ENCODE measurements around the gene C18orf32. TPM values are rescaled to one million over a fixed set of nuclear protein-coding genes. Genes with fewer than 3 reads are reported as not detected.
"Not testable (repeated sequence)": the region's sequence is repeated elsewhere in the genome, so short reads cannot be mapped to it uniquely, and the experiment has no call there.

The C18orf32 gene
- total RNA-seq, 6 experiments from 2014 or later = 24.8 to 41.1 (median 31.1) TPM

GRCh38 chr18:49515516-49515915, 28.5 kb upstream of the C18orf32 start:
- intact Hi-C loops (cut with DNase I) = loop anchor here in 1 of 2 donors (10.0 kb wide), 1 partner anchor 329 kb away; no protein-coding TSS in a partner anchor
- no peak overlapping the region for H3K27ac ChIP-seq
- no peaks in the 10 kb centered on the region for H3K36me3 ChIP-seq
- TF ChIP-seq CTCF (IDR thresholded peaks at IDR 0.05) (no peak), POLR2A (IDR thresholded peaks at IDR 0.05) (no peak)
- DNase-seq (no peak), ATAC-seq (no peak)
- H3K27me3 ChIP-seq = no peaks in the 10 kb centered on the region
- no peaks in the 10 kb centered on the region for H3K9me3 ChIP-seq
- WGBS (ENCODE audit: insufficient coverage, low coverage, low lambda C conversion rate, missing lambda C conversion rate) = 100% methylated on average over 3 of the region's 3 CpGs
- no peak overlapping the region for H3K4me3 ChIP-seq
- peaks cover 0 to 4% (median 0%) of the 10 kb centered on the region in 4 donors for H3K4me1 ChIP-seq

GRCh38 chr18:49515003-49515402, 28.0 kb upstream of the C18orf32 start:
- intact Hi-C loops (cut with DNase I) = loop anchor here in 1 of 2 donors (10.0 kb wide), 1 partner anchor 330 kb away; no protein-coding TSS in a partner anchor
- 73% methylated on average over 5 of the region's 5 CpGs for WGBS (ENCODE audit: insufficient coverage, low coverage, low lambda C conversion rate, missing lambda C conversion rate)
- DNase-seq, ATAC-seq, H3K4me1 ChIP-seq, H3K9me3 ChIP-seq, H3K36me3 ChIP-seq, H3K4me3 ChIP-seq, H3K27me3 ChIP-seq: not testable (repeated sequence)
- H3K27ac ChIP-seq = peak overlapping the region in 2 of 3 donors; percentile 34 to 49

- no peaks in the 10 kb centered on the region for H3K36me3 ChIP-seq
- H3K27ac ChIP-seq = peak overlapping the region in 2 of 3 donors; percentile 34 to 49
- no peaks in the 10 kb centered on the region for H3K9me3 ChIP-seq
- H3K27me3 ChIP-seq = no peaks in the 10 kb centered on the region
- ATAC-seq (peak; percentile 92 to 95 (median 93)), DNase-seq (peak; percentile 46 to 65 (median 62))
- peak overlapping the region in 1 of 3 donors; percentile 2 for H3K4me3 ChIP-seq
- peaks cover 0 to 4% (median 0%) of the 10 kb centered on the region in 4 donors for H3K4me1 ChIP-seq
- intact Hi-C loops (cut with DNase I) = loop anchor here (5.0 to 10.0 kb wide), 2 partner anchors 330 to 343 kb away; no protein-coding TSS in a partner anchor
- TF ChIP-seq POLR2A (IDR thresholded peaks at IDR 0.05) (no peak), CTCF (IDR thresholded peaks at IDR 0.05) (no peak)
- WGBS (ENCODE audit: insufficient coverage, low coverage, low lambda C conversion rate, missing lambda C conversion rate) = 38% methylated on average over 8 of the region's 9 CpGs
These were observed 27.5 kb upstream of the C18orf32 start for GRCh38 chr18:49514577-49514976.

GRCh38 chr18:49512876-49513275, 25.8 kb upstream of the C18orf32 start:
- not testable (repeated sequence) for ATAC-seq, H3K27ac ChIP-seq, H3K36me3 ChIP-seq, H3K4me1 ChIP-seq, H3K27me3 ChIP-seq, H3K9me3 ChIP-seq, H3K4me3 ChIP-seq, DNase-seq
- 94% methylated on average over 4 of the region's 8 CpGs for WGBS (ENCODE audit: insufficient coverage, low coverage, low lambda C conversion rate, missing lambda C conversion rate)
- intact Hi-C loops (cut with DNase I) = loop anchor here (5.0 to 10.0 kb wide), 2 partner anchors 332 to 344 kb away; no protein-coding TSS in a partner anchor

GRCh38 chr18:49510393-49511115, 23.5 kb upstream of the C18orf32 start:
- peaks cover 0 to 4% (median 0%) of the 10 kb centered on the region in 4 donors for H3K4me1 ChIP-seq
- ATAC-seq (peak; percentile 77 to 83 (median 81)), DNase-seq (peak in 2 of 3 donors; percentile 44 to 59)
- no peaks in the 10 kb centered on the region for H3K36me3 ChIP-seq
- WGBS (ENCODE audit: insufficient coverage, low coverage, low lambda C conversion rate, missing lambda C conversion rate) = 38% methylated on average over 10 of the region's 12 CpGs
- no peak for TF ChIP-seq POLR2A (IDR thresholded peaks at IDR 0.05)
- peak; percentile 72 to 90 (median 86) for TF ChIP-seq CTCF (IDR thresholded peaks at IDR 0.05)
- intact Hi-C loops (cut with DNase I) = loop anchor here (5.0 to 10.0 kb wide), 2 partner anchors 334 to 347 kb away; no protein-coding TSS in a partner anchor
- no peaks in the 10 kb centered on the region for H3K9me3 ChIP-seq
- H3K4me3 ChIP-seq = no peak overlapping the region
- no peaks in the 10 kb centered on the region for H3K27me3 ChIP-seq
- no peak overlapping the region for H3K27ac ChIP-seq

- H3K36me3 ChIP-seq; H3K4me3 ChIP-seq; H3K27me3 ChIP-seq; H3K4me1 ChIP-seq; ATAC-seq; intact Hi-C loops (cut with DNase I); H3K27ac ChIP-seq; H3K9me3 ChIP-seq; DNase-seq: not testable (repeated sequence)
- 82% methylated on average over 5 of the region's 5 CpGs for WGBS (ENCODE audit: insufficient coverage, low coverage, low lambda C conversion rate, missing lambda C conversion rate)
These were observed 19.4 kb upstream of the C18orf32 start for GRCh38 chr18:49506438-49506837.

All from right lobe of liver (tissue), 6 donors.